Natural killer cell (primary cell): ENCODE measurements around the gene SAMD13. TPM values are rescaled to one million over a fixed set of nuclear protein-coding genes. Genes with fewer than 3 reads are reported as not detected.

Experiments used
- ATAC-seq, 3 donors: fragments of 150-1000 bp in 2 of 3; fragments of 200-7000 bp in 1 of 3; cut with Tn5 transposase; 1 replicate in 1 of 3; 2 replicates in 2 of 3; pipeline ENCODE4 v1.10.0; 2021; ENCODE audit warnings: mild to moderate bottlenecking in 2 of 3, moderate library complexity in 2 of 3
- DNase-seq, 2 donors: peaks; one replicate each; pipeline versions ENCODE4 v3.0.0 to v3.0.0-alpha.2; 2013 to 2021; ENCODE audit warnings: mixed read lengths in 1 of 2
- H3K27ac ChIP-seq: one replicate; pipeline ENCODE4 v1.5.1; 2013; ENCODE audit warnings: mild to moderate bottlenecking, low read length
- H3K27me3 ChIP-seq: one replicate; pipeline ENCODE4 v1.6.1; 2013; ENCODE audit warnings: low read length; ENCODE audit not compliant: control insufficient read depth, insufficient read depth
- H3K36me3 ChIP-seq: one replicate; pipeline ENCODE4 v1.6.1; 2013; ENCODE audit warnings: low read length; ENCODE audit not compliant: control insufficient read depth, insufficient read depth
- H3K4me1 ChIP-seq: one replicate; pipeline ENCODE4 v1.6.1; 2013; ENCODE audit warnings: low read length; ENCODE audit not compliant: control insufficient read depth, insufficient read depth
- H3K4me3 ChIP-seq: one replicate; pipeline ENCODE4 v1.5.1; 2013; ENCODE audit warnings: low read length
- H3K9me3 ChIP-seq: one replicate; pipeline ENCODE4 v1.6.1; 2013; ENCODE audit warnings: low read length; ENCODE audit not compliant: control insufficient read depth, insufficient read depth
- H3K27ac Mint-ChIP-seq, 2 donors: one replicate each; pipeline ENCODE4 v1.8.0; 2022; ENCODE audit warnings: mild to moderate bottlenecking in 2 of 2, mixed read lengths in 2 of 2, moderate library complexity in 1 of 2
- H3K27me3 Mint-ChIP-seq, 2 donors: one replicate each; pipeline ENCODE4 v1.8.0; 2022; ENCODE audit warnings: low read depth in 2 of 2, mixed read lengths in 2 of 2
- H3K36me3 Mint-ChIP-seq: one replicate; pipeline ENCODE4 v1.8.0; 2022; ENCODE audit warnings: mixed read lengths
- H3K4me1 Mint-ChIP-seq, 2 donors: one replicate each; pipeline ENCODE4 v1.8.0; 2022; ENCODE audit warnings: mixed read lengths in 2 of 2
- H3K4me3 Mint-ChIP-seq: one replicate; pipeline ENCODE4 v1.8.0; 2022; ENCODE audit warnings: mild to moderate bottlenecking, moderate library complexity, mixed read lengths
- H3K9me3 Mint-ChIP-seq, 2 donors: one replicate each; pipeline ENCODE4 v1.8.0; 2022; ENCODE audit warnings: mixed read lengths in 2 of 2
- CTCF ChIP-seq: fragments of 200-600 bp; IDR thresholded peaks from one replicate; pipeline ENCODE4 v1.8.0; 2022; ENCODE audit warnings: antibody characterized with exemption
- WGBS: methylation state at CpG from one replicate; pipeline ENCODE4 v1.1.7; 2013; ENCODE audit warnings: missing lambda C conversion rate; ENCODE audit not compliant: insufficient coverage; 5-methylcytosine and 5-hydroxymethylcytosine counted together
- intact Hi-C: fragments of 100-400 bp; cut with micrococcal nuclease; formaldehyde crosslinking; loops from one replicate; pipeline ENCODE4 v1.14.2; 2022
- total RNA-seq, 4 donors: library from RNA; stranded (reverse); fragments of 120-200 nt in 1 of 4; gene quantifications; one replicate each; pipeline versions ENCODE4 v1.2.3 to v1.2.4, GENCODE V29; 2013 to 2022

The SAMD13 gene
- total RNA-seq, 3 donors from 2014 or later (not counting 1 experiment from before 2014, with no cell fraction given): 0.40 TPM; not detected in 2

GRCh38 chr1:84266748-84267147 lies 34.8 kb upstream of the SAMD13 start:
- H3K9me3 ChIP-seq: no peaks in the 10 kb centered on the region
- H3K4me3 Mint-ChIP-seq: no peak overlapping the region
- no peaks in the 10 kb centered on the region for H3K36me3 Mint-ChIP-seq
- no peak overlapping the region for H3K4me3 ChIP-seq
- no peak for DNase-seq
- H3K27ac Mint-ChIP-seq: no peak overlapping the region
- H3K36me3 ChIP-seq: no peaks in the 10 kb centered on the region
- peaks cover 12% of the 10 kb centered on the region in 2 donors for H3K4me1 Mint-ChIP-seq
- no peak for TF ChIP-seq CTCF
- intact Hi-C loops: no loop called here
- H3K27me3 Mint-ChIP-seq: peaks cover 0 to 3% of the 10 kb centered on the region in 2 donors
- no peaks in the 10 kb centered on the region for H3K27me3 ChIP-seq
- H3K4me1 ChIP-seq: peaks cover 11% of the 10 kb centered on the region
- H3K27ac ChIP-seq: no peak overlapping the region
- ATAC-seq: no peak
- WGBS: 0% methylated on average over 1 of the region's 1 CpG
- H3K9me3 Mint-ChIP-seq: no peaks in the 10 kb centered on the region

DNA sequence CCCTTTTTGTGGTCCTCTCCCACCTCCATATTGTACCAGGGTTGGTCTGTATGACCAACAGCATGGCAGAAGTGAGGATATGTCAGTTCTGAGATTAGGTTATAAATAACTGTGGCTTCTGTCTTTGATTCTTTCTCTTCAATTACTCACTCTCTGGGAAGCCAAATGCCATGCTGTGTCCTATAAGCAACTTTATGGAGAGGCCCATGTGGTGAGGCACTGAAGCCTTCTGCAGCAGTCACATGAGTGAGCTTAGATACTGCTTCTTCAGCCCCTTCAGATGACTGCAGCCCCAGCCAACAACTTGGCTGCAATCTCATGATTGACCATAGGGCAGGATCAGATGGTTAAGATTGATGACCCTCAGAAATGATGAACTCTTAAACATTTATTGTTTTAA lies 34.0 kb upstream of the SAMD13 start:
- no peak for TF ChIP-seq CTCF
- Mint-ChIP-seq H3K27ac (no peak overlapping the region), H3K4me1 (peaks cover 13% of the 10 kb centered on the region in 2 donors)

DNA sequence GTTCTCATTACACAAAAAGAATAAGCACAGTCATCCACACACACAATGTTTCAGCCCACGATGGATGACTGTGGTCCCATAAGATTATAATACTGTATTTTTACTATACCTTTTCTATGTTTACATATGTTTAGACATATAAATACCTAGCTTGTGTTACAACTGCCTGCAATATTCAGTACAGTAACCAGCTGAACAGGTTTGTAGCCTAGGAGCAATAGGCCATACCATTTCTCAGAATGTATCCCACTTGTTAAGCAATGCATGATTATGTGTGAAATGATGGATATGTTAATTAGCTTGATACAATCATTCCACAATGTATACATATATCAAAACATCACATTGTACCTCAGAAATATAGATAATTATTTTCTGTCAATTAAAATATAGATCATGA lies 33.2 kb upstream of the SAMD13 start:
- H3K27ac ChIP-seq: no peak overlapping the region
- ATAC-seq: no peak
- peaks cover 13% of the 10 kb centered on the region for H3K4me1 ChIP-seq
- no peak overlapping the region for H3K4me3 ChIP-seq
- no peaks in the 10 kb centered on the region for H3K9me3 ChIP-seq
- no peak for TF ChIP-seq CTCF
- WGBS: no CpG with 5 or more reads among the region's 1 CpG
- no peak for DNase-seq
- H3K36me3 ChIP-seq: no peaks in the 10 kb centered on the region
- no peak overlapping the region for H3K4me3 Mint-ChIP-seq
- H3K4me1 Mint-ChIP-seq: peaks cover 13 to 17% of the 10 kb centered on the region in 2 donors
- H3K27me3 Mint-ChIP-seq: no peaks in the 10 kb centered on the region
- H3K27me3 ChIP-seq: no peaks in the 10 kb centered on the region
- no peaks in the 10 kb centered on the region for H3K36me3 Mint-ChIP-seq
- H3K9me3 Mint-ChIP-seq: no peaks in the 10 kb centered on the region
- intact Hi-C loops: no loop called here
- no peak overlapping the region for H3K27ac Mint-ChIP-seq

More for the DNA sequence above, 34.0 kb upstream of the SAMD13 start:
- ATAC-seq (no peak), DNase-seq (no peak)
- Histone ChIP-seq H3K36me3 (no peaks in the 10 kb centered on the region), H3K27me3 (no peaks in the 10 kb centered on the region), H3K4me1 (peaks cover 13% of the 10 kb centered on the region), H3K4me3 (no peak overlapping the region), H3K9me3 (no peaks in the 10 kb centered on the region), H3K27ac (no peak overlapping the region)
- no peak overlapping the region for H3K4me3 Mint-ChIP-seq
- peaks cover 0 to 3% of the 10 kb centered on the region in 2 donors for H3K27me3 Mint-ChIP-seq
- intact Hi-C loops: no loop called here
- H3K9me3 Mint-ChIP-seq: no peaks in the 10 kb centered on the region
- no peaks in the 10 kb centered on the region for H3K36me3 Mint-ChIP-seq

- H3K36me3 ChIP-seq: no peaks in the 10 kb centered on the region
- DNase-seq (no peak), ATAC-seq (no peak)
- H3K9me3 ChIP-seq: no peaks in the 10 kb centered on the region
- H3K4me1 ChIP-seq: peaks cover 13% of the 10 kb centered on the region
- Mint-ChIP-seq H3K9me3 (no peaks in the 10 kb centered on the region), H3K27ac (no peak overlapping the region), H3K27me3 (no peaks in the 10 kb centered on the region), H3K4me1 (peaks cover 13 to 17% of the 10 kb centered on the region in 2 donors), H3K36me3 (no peaks in the 10 kb centered on the region), H3K4me3 (no peak overlapping the region)
- WGBS: 50% methylated on average over 2 of the region's 2 CpGs
- H3K27ac ChIP-seq: no peak overlapping the region
- no peak overlapping the region for H3K4me3 ChIP-seq
- H3K27me3 ChIP-seq: no peaks in the 10 kb centered on the region
- intact Hi-C loops: no loop called here
- no peak for TF ChIP-seq CTCF
Measured at GRCh38 chr1:84269306-84269705, 32.2 kb upstream of the SAMD13 start.
